22Rv1 (cell line): ENCODE data around the gene TDP1.

Experiments used
- ZFX ChIP-seq: fragments of 450-650 bp; IDR thresholded peaks from 2 replicates; pipeline ENCODE4 v1.6.1; 2017; ENCODE audit warnings: antibody characterized with exemption, borderline replicate concordance
- TF ChIP-seq, protein P1 (sequence below): fragments of 450-650 bp; IDR thresholded peaks from 2 replicates; pipeline ENCODE4 v1.5.1; 2017; ENCODE audit warnings: mild to moderate bottlenecking

DNA sequence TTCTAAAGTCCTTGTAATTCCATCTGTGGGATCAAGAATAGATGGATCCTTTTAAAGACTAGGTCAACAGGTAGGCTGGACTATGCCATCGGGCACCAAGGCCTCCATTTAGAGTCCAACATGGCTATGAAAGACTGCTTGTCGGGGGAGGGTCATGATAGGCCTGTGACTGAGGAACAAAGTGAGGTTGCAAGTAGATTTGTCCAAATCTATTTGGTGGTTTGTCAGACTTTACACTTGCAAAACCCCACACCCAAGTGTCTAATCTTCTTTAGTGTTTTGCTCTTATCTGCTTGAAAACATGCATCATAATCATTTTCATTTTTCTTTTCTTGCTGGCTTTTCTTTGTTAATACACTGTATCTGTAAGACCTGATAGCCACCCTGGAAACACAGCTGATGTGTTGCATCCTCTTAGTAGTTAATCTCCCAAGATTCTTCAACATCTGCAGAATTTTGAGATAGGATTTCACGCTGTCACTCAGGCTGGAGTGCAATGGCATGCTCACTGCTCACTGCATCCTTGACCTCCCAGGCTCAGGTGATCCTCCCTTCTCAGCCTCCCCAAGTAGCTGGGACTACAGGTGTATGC, 50.3 kb downstream of the TDP1 start:
- TF ChIP-seq, protein P1, sequence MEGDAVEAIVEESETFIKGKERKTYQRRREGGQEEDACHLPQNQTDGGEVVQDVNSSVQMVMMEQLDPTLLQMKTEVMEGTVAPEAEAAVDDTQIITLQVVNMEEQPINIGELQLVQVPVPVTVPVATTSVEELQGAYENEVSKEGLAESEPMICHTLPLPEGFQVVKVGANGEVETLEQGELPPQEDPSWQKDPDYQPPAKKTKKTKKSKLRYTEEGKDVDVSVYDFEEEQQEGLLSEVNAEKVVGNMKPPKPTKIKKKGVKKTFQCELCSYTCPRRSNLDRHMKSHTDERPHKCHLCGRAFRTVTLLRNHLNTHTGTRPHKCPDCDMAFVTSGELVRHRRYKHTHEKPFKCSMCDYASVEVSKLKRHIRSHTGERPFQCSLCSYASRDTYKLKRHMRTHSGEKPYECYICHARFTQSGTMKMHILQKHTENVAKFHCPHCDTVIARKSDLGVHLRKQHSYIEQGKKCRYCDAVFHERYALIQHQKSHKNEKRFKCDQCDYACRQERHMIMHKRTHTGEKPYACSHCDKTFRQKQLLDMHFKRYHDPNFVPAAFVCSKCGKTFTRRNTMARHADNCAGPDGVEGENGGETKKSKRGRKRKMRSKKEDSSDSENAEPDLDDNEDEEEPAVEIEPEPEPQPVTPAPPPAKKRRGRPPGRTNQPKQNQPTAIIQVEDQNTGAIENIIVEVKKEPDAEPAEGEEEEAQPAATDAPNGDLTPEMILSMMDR, result no peak
- no peak for TF ChIP-seq ZFX
